NCI-H1048 (cell line): Measurements from ENCODE around the gene GABBR2.

ENCODE experiments used
- DNase-seq: peaks from one replicate; lab custom pipeline; 2025; lab: John Stamatoyannopoulos, UW

The GABBR2 gene

GRCh38 chr9:98438666-98439065 is 270.1 kb downstream of the GABBR2 start:
- DNase-seq = no peak

GRCh38 chr9:98437458-98438034 is 271.2 kb downstream of the GABBR2 start:
- DNase-seq = no peak

- no peak for DNase-seq
Observed at GRCh38 chr9:98432960-98433359, 275.8 kb downstream of the GABBR2 start.

- DNase-seq = no peak
Observed at GRCh38 chr9:98432134-98432533, 276.6 kb downstream of the GABBR2 start.

GRCh38 chr9:98430535-98431292 is 278.0 kb downstream of the GABBR2 start:
- no peak for DNase-seq

GRCh38 chr9:98429613-98430012 is 279.1 kb downstream of the GABBR2 start:
- DNase-seq = no peak

- DNase-seq = no peak
Observed at GRCh38 chr9:98428454-98428853, 280.3 kb downstream of the GABBR2 start.

- no peak for DNase-seq
Observed at GRCh38 chr9:98427491-98427890, 281.2 kb downstream of the GABBR2 start.

GRCh38 chr9:98425079-98425478 is 283.7 kb downstream of the GABBR2 start:
- no peak for DNase-seq

GRCh38 chr9:98419260-98419603 is 289.5 kb downstream of the GABBR2 start:
- DNase-seq = no peak

GRCh38 chr9:98418578-98419259 is 290.0 kb downstream of the GABBR2 start:
- DNase-seq = no peak

GRCh38 chr9:98416294-98417248 is 292.2 kb downstream of the GABBR2 start:
- no peak for DNase-seq

- DNase-seq = no peak
Observed at GRCh38 chr9:98415782-98416181, 293.0 kb downstream of the GABBR2 start.

GRCh38 chr9:98413084-98413483 is 295.7 kb downstream of the GABBR2 start:
- no peak for DNase-seq

- no peak for DNase-seq
Observed at GRCh38 chr9:98412101-98412842, 296.5 kb downstream of the GABBR2 start.

GRCh38 chr9:98410185-98410697 is 298.5 kb downstream of the GABBR2 start:
- DNase-seq = no peak

- DNase-seq = no peak
Observed at GRCh38 chr9:98409719-98410118, 299.0 kb downstream of the GABBR2 start.

GRCh38 chr9:98406469-98406868 is 302.3 kb downstream of the GABBR2 start:
- DNase-seq = no peak

GRCh38 chr9:98404237-98404636 is 304.5 kb downstream of the GABBR2 start:
- no peak for DNase-seq

- DNase-seq = no peak
Observed at GRCh38 chr9:98403715-98404114, 305.0 kb downstream of the GABBR2 start.
